IPS-NIHi7 (cell line): ENCODE data around the gene HADH.
"Not testable (repeated sequence)": the region's sequence is repeated elsewhere in the genome, so short reads cannot be mapped to it uniquely, and the experiment has no call there.

Source experiments
- DNase-seq: peaks from one replicate; pipeline ENCODE4 v3.0.0; 2012; ENCODE audit warnings: mixed read lengths; ENCODE audit errors: extremely low spot score

The HADH gene

DNA sequence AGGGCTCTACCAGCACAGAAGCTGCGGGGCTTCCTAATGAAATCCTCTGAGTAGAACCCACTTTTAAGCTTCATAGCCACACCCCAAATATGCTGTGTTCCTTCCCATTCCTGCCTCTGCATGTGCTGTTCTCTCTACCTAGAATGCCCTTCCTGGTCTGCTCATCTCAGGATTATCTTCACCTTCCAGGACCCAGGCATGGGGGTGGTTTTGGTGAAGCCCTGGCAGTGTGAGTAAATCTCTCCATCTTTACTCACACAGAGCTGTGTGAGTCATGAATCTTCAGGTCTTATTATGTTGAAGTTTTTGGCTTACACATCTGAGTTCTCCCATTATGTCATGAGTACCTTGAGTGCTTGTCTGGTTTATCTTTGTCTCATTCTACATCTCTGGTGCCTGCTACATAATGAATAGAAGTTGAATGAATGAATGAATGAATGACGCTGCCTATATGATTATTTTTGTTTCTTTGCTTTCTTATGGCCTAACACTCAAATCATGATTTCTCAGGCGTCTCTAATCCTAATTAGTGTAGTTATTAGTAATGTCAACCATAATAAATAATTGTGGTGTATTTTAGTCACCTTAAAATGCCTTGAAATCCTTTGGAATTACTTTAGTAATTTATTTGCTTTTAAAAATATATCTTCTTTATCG is 41.9 kb downstream of the HADH start:
- no peak for DNase-seq

GRCh38 chr4:108033348-108033747 is 43.7 kb downstream of the HADH start:
- no peak for DNase-seq

- no peak for DNase-seq
Observed at GRCh38 chr4:108034565-108034964, 44.9 kb downstream of the HADH start.

DNA sequence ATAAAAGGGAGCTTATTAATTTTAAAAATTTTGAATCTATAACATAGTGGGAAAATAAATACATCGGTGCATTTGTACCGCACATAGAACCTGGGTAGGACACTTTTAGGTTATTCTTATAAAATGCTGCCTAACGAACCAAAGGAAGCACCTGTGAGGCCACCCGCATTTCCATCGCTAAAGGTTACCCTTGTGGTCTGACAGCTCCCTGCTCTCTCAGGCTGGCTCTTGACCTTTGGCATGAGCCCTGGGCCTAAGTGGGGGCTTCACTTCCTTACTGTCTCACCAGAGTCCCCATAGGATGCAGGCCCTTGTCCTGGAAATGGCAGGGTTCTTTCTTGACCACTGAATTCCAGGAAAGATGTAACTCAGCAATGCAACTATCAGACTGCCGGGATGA is 46.0 kb downstream of the HADH start:
- no peak for DNase-seq

DNA sequence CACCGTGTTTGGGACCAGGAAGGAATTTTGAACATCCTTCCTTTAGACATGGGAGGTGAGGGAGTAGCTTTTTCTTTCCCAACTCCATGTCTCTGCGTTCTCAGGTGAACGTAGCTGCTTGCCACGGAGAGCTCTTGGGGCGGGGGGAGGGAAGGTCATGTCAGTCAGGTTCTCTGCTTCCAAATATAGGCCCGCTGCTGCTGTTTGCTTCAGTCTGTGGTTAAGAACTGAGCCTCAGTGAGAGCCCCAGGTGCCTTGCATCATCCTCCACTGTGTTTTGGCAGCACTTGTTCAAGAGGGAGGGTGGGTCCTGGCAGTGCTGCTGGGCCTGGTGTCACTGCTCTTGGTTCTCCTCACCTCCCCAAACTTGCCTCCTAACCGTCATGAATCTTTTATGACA is 46.5 kb downstream of the HADH start:
- no peak for DNase-seq

GRCh38 chr4:108037884-108038283 is 48.2 kb downstream of the HADH start:
- DNase-seq: no peak

DNA sequence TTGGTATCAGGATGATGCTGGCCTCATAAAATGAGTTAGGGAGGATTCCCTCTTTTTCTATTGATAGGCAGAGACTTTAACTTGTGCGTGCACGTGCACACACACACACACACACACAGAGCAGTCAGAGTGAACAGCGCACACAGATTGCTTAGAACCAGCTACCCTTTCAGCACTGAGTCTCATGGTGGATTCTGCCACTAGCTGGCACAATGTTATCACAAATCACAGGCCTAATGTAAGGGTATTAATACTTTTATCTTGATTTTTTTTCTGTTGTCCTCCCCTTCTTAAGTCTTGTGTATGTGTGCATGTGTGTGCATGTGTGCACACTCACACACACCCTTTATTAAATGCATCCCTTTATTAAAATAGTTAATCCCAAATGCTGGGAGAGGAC is 53.2 kb downstream of the HADH start:
- DNase-seq: no peak

DNA sequence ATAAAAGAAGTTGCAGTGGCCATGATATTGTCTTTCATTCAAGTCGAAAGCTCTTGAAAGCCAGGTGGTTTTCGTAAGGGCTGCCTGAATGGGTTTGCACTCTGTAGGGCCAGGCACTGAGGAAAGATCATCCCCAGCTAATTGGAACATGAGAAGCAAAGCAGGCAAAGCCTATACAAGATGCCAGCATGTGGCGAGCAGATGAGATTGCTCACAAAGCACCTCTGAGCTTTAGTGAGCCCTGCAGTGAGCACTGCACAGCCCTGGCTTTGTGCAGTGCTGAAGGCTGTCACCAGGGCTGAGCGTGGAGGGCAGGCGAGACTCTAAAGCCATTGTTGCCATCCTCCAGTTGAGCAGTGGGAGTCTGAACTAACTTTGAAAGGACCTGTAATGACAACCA is 53.8 kb downstream of the HADH start:
- DNase-seq: no peak

GRCh38 chr4:108044951-108045686 is 55.4 kb downstream of the HADH start:
- DNase-seq: no peak

DNA sequence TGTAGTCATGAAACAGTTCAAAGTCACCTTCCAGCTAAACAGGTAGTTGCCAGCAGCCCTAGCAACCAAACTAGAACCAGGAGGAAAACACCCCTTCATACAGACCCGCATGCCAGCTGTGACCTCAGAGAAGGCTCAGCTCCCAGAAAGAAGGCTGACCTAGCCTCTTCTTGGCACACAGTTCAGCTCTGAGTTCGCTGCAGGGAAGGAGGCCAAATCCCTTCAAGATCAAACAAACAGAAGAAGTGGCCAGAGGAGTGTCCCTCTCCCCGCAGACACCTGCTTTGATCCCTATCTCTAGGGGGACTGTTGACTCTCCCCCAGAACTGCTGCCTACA is 56.0 kb downstream of the HADH start:
- DNase-seq: no peak

DNA sequence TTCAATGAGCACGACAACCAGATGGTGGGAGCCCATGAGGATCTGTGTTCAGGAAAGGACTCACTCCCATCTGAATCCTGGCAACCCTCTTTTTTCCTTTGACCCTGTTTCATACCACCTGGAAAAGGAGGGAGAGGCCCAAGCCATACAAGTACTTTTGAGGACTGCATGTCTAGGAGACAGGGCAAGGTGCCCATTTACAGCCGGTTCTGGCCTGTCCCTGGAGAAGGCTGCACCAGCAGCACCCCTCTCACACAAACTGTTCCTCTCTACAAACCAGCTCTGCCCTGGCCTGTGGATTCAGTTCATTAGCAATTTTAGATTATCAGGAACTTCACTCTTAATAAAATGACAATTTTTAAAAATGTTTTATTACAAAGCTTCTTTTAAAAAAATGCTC is 57.5 kb downstream of the HADH start:
- no peak for DNase-seq

- DNase-seq: no peak
Observed at GRCh38 chr4:108048157-108048556, 58.5 kb downstream of the HADH start.

- no peak for DNase-seq
Observed at GRCh38 chr4:108048997-108049396, 59.3 kb downstream of the HADH start.

- no peak for DNase-seq
Observed at GRCh38 chr4:108049406-108049805, 59.7 kb downstream of the HADH start.

DNA sequence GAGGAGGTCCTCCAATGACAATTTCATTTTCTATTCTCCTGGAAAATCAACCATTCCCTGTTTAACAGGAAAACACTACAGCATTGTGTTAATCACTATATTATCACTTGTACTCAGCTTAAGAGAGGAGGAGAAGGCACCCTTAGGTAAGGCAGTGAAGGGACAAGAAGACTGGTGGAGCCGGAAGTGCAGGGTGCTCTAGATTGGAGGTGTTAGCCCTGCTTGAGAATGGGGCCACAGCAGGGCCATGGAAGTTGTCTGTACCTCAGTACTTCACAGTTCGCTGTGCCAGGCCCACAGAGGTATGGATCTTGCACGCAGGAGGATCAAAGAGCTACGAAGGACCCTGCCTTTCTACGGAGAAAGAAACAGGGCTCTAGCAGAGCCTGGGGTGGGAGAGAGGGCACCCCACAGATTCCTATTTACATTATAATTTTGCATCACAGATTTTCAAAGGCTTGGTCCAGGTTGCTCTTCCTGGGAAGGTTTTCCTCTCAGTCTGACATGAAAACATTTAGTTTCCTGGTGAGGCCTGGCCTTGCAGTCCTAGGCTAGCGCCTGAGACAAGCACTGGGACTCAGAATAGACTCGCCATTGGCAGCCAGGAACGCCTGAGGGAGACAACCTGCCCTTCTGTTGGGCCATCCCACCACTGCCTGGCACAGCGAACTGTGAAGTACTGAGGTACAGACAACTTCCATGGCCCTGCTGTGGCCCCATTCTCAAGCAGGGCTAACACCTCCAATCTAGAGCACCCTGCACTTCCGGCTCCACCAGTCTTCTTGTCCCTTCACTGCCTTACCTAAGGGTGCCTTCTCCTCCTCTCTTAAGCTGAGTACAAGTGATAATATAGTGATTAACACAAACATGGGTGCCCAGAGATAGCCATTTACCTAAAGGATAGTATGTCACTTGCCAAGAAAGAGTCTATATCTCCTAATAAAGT is 60.8 kb downstream of the HADH start:
- not testable (repeated sequence) for DNase-seq

DNA sequence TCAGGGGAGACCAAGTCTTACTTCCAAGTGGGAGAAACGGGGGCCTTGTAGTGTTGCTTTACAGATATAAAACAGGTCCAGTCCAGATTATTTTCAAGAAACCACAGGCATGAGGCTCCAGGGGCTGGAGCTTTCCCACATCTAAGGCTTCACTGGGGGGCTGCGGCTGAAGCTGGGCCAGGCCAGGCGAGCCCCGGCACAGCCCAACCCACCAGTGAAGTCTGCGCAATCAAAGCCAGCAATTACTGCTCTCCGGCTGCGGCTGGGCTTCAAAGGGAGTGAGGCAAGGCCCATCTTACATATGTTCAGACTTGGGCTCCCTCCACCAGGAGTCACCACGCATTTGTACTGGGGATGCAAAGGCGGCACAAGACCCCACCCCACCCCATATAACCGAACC is 61.7 kb downstream of the HADH start:
- DNase-seq: no peak

DNA sequence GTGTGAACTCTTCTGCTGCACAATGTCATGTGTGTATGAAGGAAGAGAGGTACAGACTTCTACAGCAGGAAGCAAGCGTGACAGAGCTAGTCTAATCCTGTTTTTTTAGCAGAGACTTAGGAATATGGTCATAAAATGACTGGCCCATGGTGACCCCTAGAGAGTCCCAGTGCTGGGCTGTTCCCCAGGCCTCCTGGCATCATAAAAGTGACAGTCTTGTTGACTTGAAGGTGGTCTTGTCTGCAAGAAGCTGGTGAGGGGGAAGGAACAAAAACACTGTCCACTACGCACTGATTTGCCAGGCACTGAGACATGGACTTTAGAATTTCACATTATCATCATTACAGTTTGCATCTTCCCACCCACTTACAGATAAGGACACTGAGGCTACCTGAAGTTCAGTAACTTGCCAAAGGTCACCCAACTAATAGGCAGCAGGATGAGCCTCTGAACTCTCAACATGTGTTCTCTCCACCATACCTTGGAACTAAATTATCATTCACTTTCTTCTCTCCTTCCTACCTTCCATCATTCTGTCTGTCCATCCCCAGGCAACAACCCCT is 63.0 kb downstream of the HADH start:
- no peak for DNase-seq

DNA sequence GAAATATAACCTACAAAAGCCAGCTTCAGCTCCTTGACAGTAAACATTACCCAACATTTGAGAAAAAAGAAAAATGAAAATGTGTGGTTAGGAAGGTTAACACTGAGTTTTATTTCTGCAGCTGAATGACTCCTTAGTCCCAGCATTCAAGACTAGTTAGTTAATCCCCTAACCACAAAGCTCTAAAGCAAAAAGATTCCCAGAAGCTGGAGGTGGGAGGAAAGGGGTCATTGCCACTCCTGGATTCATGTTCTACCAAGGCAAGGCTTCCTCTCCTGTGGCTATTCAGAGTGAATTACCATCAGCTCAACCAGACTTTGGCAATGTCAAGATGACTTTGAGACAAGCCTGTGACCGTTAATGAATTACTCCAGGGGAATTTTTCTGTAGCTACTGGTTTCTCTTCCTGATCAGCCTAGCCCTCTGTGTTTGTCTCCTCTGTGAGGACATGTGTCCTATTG is 63.6 kb downstream of the HADH start:
- DNase-seq: no peak

DNA sequence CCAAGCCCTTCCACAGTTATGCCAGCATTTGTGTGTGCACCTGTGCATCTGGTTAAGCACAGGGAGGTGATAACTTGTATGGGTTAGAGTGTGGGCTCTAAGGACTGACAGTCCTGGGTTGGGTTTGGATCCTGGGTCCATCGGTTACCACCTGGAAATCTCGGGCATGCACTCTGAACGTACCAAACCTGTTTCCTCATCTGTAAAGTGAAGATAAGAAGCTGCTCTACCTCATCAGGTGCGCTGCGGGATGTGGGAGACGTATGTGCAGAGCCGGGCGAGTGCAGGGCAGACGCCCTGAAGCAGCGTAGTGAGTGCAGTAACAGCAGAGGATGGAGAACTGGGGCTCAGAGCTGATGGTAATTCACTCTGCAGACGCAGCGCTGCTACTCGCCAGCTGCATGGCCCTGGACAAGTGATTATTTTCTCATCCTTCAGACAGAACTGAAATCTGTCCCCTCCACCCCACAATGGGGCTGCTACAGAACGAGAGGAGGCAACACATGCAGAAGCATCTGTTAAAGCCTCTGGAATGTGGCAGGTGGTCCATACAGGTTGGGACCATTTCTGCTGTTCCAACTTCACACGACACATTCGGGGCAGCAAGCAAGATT is 64.4 kb downstream of the HADH start:
- no peak for DNase-seq

DNA sequence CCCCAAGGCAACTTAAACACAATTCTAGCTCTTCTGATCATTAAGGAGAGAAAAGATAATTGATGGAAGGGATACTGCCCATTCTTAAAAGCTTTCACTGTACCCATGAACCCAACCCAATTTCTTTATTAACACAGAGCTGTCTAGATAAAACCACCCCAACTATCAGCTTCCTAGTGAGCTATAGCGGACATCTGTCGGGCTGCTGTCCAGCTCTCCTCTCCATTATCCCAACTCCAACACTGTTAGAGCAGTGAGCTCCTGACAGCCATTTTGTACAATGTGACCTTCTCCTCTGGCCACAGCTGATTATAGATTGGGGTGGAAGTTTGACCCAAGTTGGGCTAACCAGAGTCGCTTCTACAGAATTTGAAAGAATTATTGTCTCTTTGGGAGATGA is 66.1 kb downstream of the HADH start:
- DNase-seq: no peak

DNA sequence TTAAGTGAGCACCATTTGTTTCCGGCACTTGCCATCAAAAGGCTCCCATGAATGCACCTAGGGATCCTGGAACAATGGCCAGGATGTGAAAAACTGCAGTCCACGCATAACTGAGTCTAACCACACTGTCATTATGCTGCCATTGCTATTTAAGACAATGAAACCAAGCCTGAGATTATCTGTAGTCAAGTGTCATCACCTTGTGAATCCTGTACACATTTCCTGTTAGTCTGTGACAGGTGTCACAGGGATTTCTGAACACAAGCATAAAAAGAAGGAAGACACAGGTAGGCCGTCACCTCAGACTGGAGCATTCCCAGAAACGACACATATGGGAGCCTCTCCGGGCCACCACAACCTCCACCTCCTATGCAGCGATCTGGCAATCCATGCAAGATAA is 66.7 kb downstream of the HADH start:
- no peak for DNase-seq
